H9 (cell line): ENCODE data around the gene LRRN1. TPM values are rescaled to one million over a fixed set of nuclear protein-coding genes. Genes with fewer than 3 reads are reported as not detected.

Source experiments
- DNase-seq: peaks from one replicate; pipeline ENCODE4 v3.0.0-alpha.2; 2017
- H2AFZ ChIP-seq: one replicate; pipeline ENCODE4 v1.6.1; 2013; ENCODE audit warnings: mild to moderate bottlenecking, low read length, control low read depth, moderate library complexity
- H2AK5ac ChIP-seq: 2 replicates; pipeline ENCODE4 v1.6.1; 2013; ENCODE audit warnings: low read length, control low read depth, mixed read lengths; ENCODE audit not compliant: insufficient read length
- H2BK120ac ChIP-seq: one replicate; pipeline ENCODE4 v1.6.1; 2013; ENCODE audit warnings: low read depth, mild to moderate bottlenecking, low read length, control low read depth, inconsistent platforms; ENCODE audit not compliant: poor library complexity, severe bottlenecking
- H2BK12ac ChIP-seq: 2 replicates; pipeline ENCODE4 v1.6.1; 2013; ENCODE audit warnings: low read length, control low read depth, mixed read lengths, low read depth; ENCODE audit not compliant: insufficient read length
- H2BK15ac ChIP-seq: 2 replicates; pipeline ENCODE4 v1.6.1; 2013; ENCODE audit warnings: low read depth, low read length, control low read depth
- H2BK20ac ChIP-seq: one replicate; pipeline ENCODE4 v1.6.1; 2013; ENCODE audit warnings: low read depth, mild to moderate bottlenecking, low read length, control low read depth, inconsistent platforms; ENCODE audit not compliant: poor library complexity, severe bottlenecking
- H2BK5ac ChIP-seq: 2 replicates; pipeline ENCODE4 v1.6.1; 2013; ENCODE audit warnings: low read length, control low read depth, mixed read lengths; ENCODE audit not compliant: insufficient read length
- H3K14ac ChIP-seq: 2 replicates; pipeline ENCODE4 v1.6.1; 2013; ENCODE audit warnings: low read length, control low read depth; ENCODE audit not compliant: insufficient read depth
- H3K18ac ChIP-seq: 2 replicates; pipeline ENCODE4 v1.6.1; 2013; ENCODE audit warnings: low read depth, mild to moderate bottlenecking, mixed read lengths, low read length, control low read depth; ENCODE audit not compliant: insufficient read length
- H3K23ac ChIP-seq: 2 replicates; pipeline ENCODE4 v1.6.1; 2013; ENCODE audit warnings: low read length, control low read depth, mixed read lengths, low read depth; ENCODE audit not compliant: insufficient read length
- H3K23me2 ChIP-seq: 2 replicates; pipeline ENCODE4 v1.6.1; 2013; ENCODE audit warnings: low read depth, mild to moderate bottlenecking, mixed read lengths, low read length, control low read depth; ENCODE audit not compliant: insufficient read length, poor library complexity, severe bottlenecking
- H3K27ac ChIP-seq: 2 replicates; pipeline ENCODE4 v1.5.1; 2013; ENCODE audit warnings: low read length, control low read depth, mixed read lengths, low read depth; ENCODE audit not compliant: insufficient read length
- H3K27me3 ChIP-seq: 2 replicates; pipeline ENCODE4 v1.6.1; 2013; ENCODE audit warnings: low read length, control low read depth, inconsistent platforms; ENCODE audit not compliant: insufficient read depth
- H3K4ac ChIP-seq: 2 replicates; pipeline ENCODE4 v1.6.1; 2013; ENCODE audit warnings: low read depth, mild to moderate bottlenecking, control low read depth, inconsistent platforms, low read length, moderate library complexity
- H3K4me1 ChIP-seq: 2 replicates; pipeline ENCODE4 v1.6.1; 2013; ENCODE audit warnings: low read length, control low read depth, inconsistent platforms; ENCODE audit not compliant: insufficient read depth
- H3K4me2 ChIP-seq: 2 replicates; pipeline ENCODE4 v1.6.1; 2013; ENCODE audit warnings: low read length, control low read depth, mixed read lengths; ENCODE audit not compliant: insufficient read length, insufficient read depth
- H3K56ac ChIP-seq: 2 replicates; pipeline ENCODE4 v1.6.1; 2013; ENCODE audit warnings: low read depth, mild to moderate bottlenecking, mixed read lengths, low read length, control low read depth; ENCODE audit not compliant: insufficient read length
- H3K79me1 ChIP-seq: 2 replicates; pipeline ENCODE4 v1.6.1; 2013; ENCODE audit warnings: low read depth, mild to moderate bottlenecking, moderate library complexity, low read length, control low read depth, inconsistent platforms; ENCODE audit not compliant: insufficient read depth, poor library complexity, severe bottlenecking
- H3K79me2 ChIP-seq: 2 replicates; pipeline ENCODE4 v1.6.1; 2013; ENCODE audit warnings: low read length, control low read depth, inconsistent platforms; ENCODE audit not compliant: insufficient read depth
- H3K9ac ChIP-seq: 2 replicates; pipeline ENCODE4 v1.6.1; 2013; ENCODE audit warnings: low read length, control low read depth, mixed read lengths; ENCODE audit not compliant: insufficient read length; ENCODE audit errors: extremely low read depth
- H3K9me3 ChIP-seq: one replicate; pipeline ENCODE4 v1.6.1; 2013; ENCODE audit warnings: low read depth, low read length, inconsistent platforms; ENCODE audit not compliant: control insufficient read depth
- H3T11ph ChIP-seq: one replicate; pipeline ENCODE4 v1.6.1; 2013; ENCODE audit warnings: mild to moderate bottlenecking, low read length, control low read depth, inconsistent platforms
- H4K20me1 ChIP-seq: one replicate; pipeline ENCODE4 v1.6.1; 2013; ENCODE audit not compliant: control insufficient read depth, insufficient read length, insufficient read depth
- H4K5ac ChIP-seq: 2 replicates; pipeline ENCODE4 v1.6.1; 2013; ENCODE audit warnings: low read depth, mild to moderate bottlenecking, mixed read lengths, low read length, control low read depth; ENCODE audit not compliant: insufficient read length
- H4K8ac ChIP-seq: replicated peaks from 2 replicates; pipeline ENCODE4 v1.6.1; 2013; ENCODE audit warnings: low read length, control low read depth, mixed read lengths, low read depth; ENCODE audit not compliant: insufficient read length
- H4K91ac ChIP-seq: 2 replicates; pipeline ENCODE4 v1.6.1; 2013; ENCODE audit warnings: low read depth, mild to moderate bottlenecking, moderate library complexity, mixed read lengths, low read length, control low read depth; ENCODE audit not compliant: insufficient read length
- H3K27ac Mint-ChIP-seq, 3 experiments: 2 replicates in 2 of 3; 3 replicates in 1 of 3; pipeline ENCODE4 v1.8.0; 2020 to 2021; ENCODE audit warnings: mixed read lengths in 3 of 3, mild to moderate bottlenecking in 1 of 3, moderate library complexity in 1 of 3
- H3K27me3 Mint-ChIP-seq: 2 replicates; pipeline ENCODE4 v1.8.0; 2021; ENCODE audit warnings: low read depth, mild to moderate bottlenecking, moderate library complexity, mixed read lengths
- H3K36me3 Mint-ChIP-seq, 3 experiments: 2 replicates in 2 of 3; 3 replicates in 1 of 3; pipeline ENCODE4 v1.8.0; 2020 to 2021; ENCODE audit warnings: low read depth in 3 of 3, mixed read lengths in 3 of 3; ENCODE audit not compliant: insufficient read depth in 1 of 3
- H3K4me1 Mint-ChIP-seq, 2 experiments: 2 replicates each; pipeline ENCODE4 v1.8.0; 2020; ENCODE audit warnings: mixed read lengths in 2 of 2
- H3K4me3 Mint-ChIP-seq, 2 experiments: 2 replicates in 1 of 2; 3 replicates in 1 of 2; pipeline ENCODE4 v1.8.0; 2020 to 2021; ENCODE audit warnings: mild to moderate bottlenecking in 2 of 2, mixed read lengths in 2 of 2, moderate library complexity in 1 of 2
- H3K9me3 Mint-ChIP-seq, 2 experiments: 2 replicates in 1 of 2; 3 replicates in 1 of 2; pipeline ENCODE4 v1.8.0; 2020; ENCODE audit warnings: mild to moderate bottlenecking in 2 of 2, mixed read lengths in 2 of 2, moderate library complexity in 1 of 2
- CTCF ChIP-seq: fragments of 200-600 bp; sonication (generic); conservative IDR thresholded peaks from 3 replicates; pipeline ENCODE4 v1.8.0; 2021; ENCODE audit warnings: antibody characterized with exemption, mild to moderate bottlenecking
- WGBS: extraction: QIAGEN DNeasy Blood & Tissue Kit; methylation state at CpG from one replicate; pipeline ENCODE4 v1.1.7; 2013; ENCODE audit warnings: missing lambda C conversion rate, low lambda C conversion rate, mixed read lengths; ENCODE audit not compliant: insufficient read length; ENCODE audit errors: extremely low coverage; 5-methylcytosine and 5-hydroxymethylcytosine counted together
- total RNA-seq: library from RNA; stranded (reverse); gene quantifications from 2 replicates; pipeline ENCODE4 v1.2.1, GENCODE V29; 2021

Gene LRRN1
- total RNA-seq, 1 experiment from 2014 or later: 269 TPM

DNA sequence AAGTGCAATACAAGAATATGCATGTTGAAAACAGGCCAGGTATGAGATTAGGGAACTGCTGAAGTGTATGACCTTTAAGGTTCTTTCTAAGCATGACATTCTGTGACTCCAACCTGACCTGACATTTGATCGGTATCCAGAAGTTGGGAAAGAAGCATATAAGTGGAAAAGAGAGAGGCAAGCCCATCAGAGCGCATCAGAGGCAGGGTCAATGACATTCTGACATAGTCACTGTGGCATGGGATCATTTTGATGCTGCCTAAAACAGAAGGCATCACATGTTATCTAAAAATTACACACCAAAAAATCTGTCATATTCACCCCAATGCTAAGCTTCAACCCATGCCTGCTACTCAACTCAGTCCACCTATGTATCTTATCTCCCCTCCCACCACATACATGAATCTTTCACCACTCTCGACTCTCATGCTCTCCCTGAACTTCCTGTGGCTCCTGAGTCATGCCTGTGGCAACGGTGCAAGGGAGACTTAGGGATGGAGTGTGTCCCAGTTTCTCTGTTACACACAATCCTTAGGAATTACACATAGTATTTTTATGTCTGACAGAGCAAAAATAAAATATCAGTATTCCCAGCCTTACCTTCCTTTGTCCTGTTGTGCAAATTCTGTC lies 20.5 kb upstream of the LRRN1 start:
- Histone ChIP-seq H3K27ac (no peak overlapping the region), H3K56ac (no peak overlapping the region), H3K18ac (no peak overlapping the region), H2BK12ac (no peak overlapping the region), H3K79me1 (no peaks in the 10 kb centered on the region), H3K14ac (no peak overlapping the region), H2AFZ (no peak overlapping the region), H2BK20ac (no peak overlapping the region), H3K27me3 (no peaks in the 10 kb centered on the region), H3K4ac (no peak overlapping the region), H3K23me2 (no peaks in the 10 kb centered on the region), H4K20me1 (no peaks in the 10 kb centered on the region), H3K9ac (no peak overlapping the region), H3T11ph (no peak overlapping the region), H2AK5ac (no peak overlapping the region), H2BK15ac (no peak overlapping the region), H3K4me2 (no peak overlapping the region), H2BK120ac (no peak overlapping the region), H3K79me2 (no peaks in the 10 kb centered on the region), H4K8ac (no peak overlapping the region), H3K9me3 (no peaks in the 10 kb centered on the region), H3K4me1 (no peaks in the 10 kb centered on the region), H4K91ac (no peak overlapping the region), H3K23ac (no peak overlapping the region), H4K5ac (no peak overlapping the region), H2BK5ac (no peak overlapping the region)
- DNase-seq: no peak
- no CpG with 5 or more reads among the region's 4 CpGs for WGBS
- TF ChIP-seq CTCF: no peak
- peaks cover 0 to 6% (median 0%) of the 10 kb centered on the region in 3 experiments; a peak in 2 of 7 replicates for H3K36me3 Mint-ChIP-seq
- H3K27me3 Mint-ChIP-seq: no peaks in the 10 kb centered on the region
- H3K9me3 Mint-ChIP-seq: peaks cover 12 to 18% of the 10 kb centered on the region in 2 experiments; a peak in 3 of 5 replicates
- H3K27ac Mint-ChIP-seq: no peak overlapping the region
- H3K4me1 Mint-ChIP-seq: no peaks in the 10 kb centered on the region
- no peak overlapping the region for H3K4me3 Mint-ChIP-seq
